Adrenal gland (tissue), 5 donors: ENCODE measurements around the gene HEATR9.

Source experiments
- CTCF ChIP-seq, 6 experiments: fragments of 450-650 bp in 4 of 6; fragments of 200-600 bp in 2 of 6; sonication (generic) in 1 of 6; IDR thresholded peaks; 1 replicate in 5 of 6; 2 replicates in 1 of 6; pipeline versions ENCODE4 v1.5.1 to v1.8.0; 2016 to 2021; ENCODE audit warnings: antibody characterized with exemption in 6 of 6, mild to moderate bottlenecking in 2 of 6, moderate library complexity in 1 of 6
- POLR2A ChIP-seq, 2 donors: fragments of 450-650 bp; IDR thresholded peaks; one replicate each; pipeline ENCODE4 v1.6.1; 2017; ENCODE audit warnings: antibody characterized with exemption in 2 of 2, mild to moderate bottlenecking in 2 of 2, moderate library complexity in 1 of 2
- donor health status: DM: no; HTN: no; CAD: no.

- TF ChIP-seq CTCF (IDR thresholded peaks at IDR 0.05): no peak
- TF ChIP-seq POLR2A (IDR thresholded peaks at IDR 0.05): no peak
These were observed 9.7 kb upstream of the HEATR9 start for GRCh38 chr17:35878361-35878760.
